Measurements from ENCODE around the gene FEM1C.

The FEM1C gene

GRCh38 chr5:115541611-115542010 is 3.0 kb downstream of the FEM1C start:
- peak; percentile 21 for TF ChIP-seq CTCF (conservative IDR thresholded peaks at IDR 0.05; ENCODE audit: low read depth, low read length)
- H3K4me3 ChIP-seq (ENCODE audit: low read depth, low read length), result peak overlapping the region; percentile 85
- DNase-seq (ENCODE audit: low read depth), result peak; percentile 41

- H3K4me3 ChIP-seq (ENCODE audit: low read depth, low read length), result no peak overlapping the region
- no peak for TF ChIP-seq CTCF (conservative IDR thresholded peaks at IDR 0.05; ENCODE audit: low read depth, low read length)
- DNase-seq (ENCODE audit: low read depth), result no peak
These were observed 9.0 kb downstream of the FEM1C start for GRCh38 chr5:115535479-115536035.

GRCh38 chr5:115532517-115532916 is 12.1 kb downstream of the FEM1C start:
- no peak for TF ChIP-seq CTCF (conservative IDR thresholded peaks at IDR 0.05; ENCODE audit: low read depth, low read length)
- H3K4me3 ChIP-seq (ENCODE audit: low read depth, low read length), result no peak overlapping the region
- peak; percentile 41 for DNase-seq (ENCODE audit: low read depth)

- DNase-seq (ENCODE audit: low read depth), result no peak
- H3K4me3 ChIP-seq (ENCODE audit: low read depth, low read length), result no peak overlapping the region
- TF ChIP-seq CTCF (conservative IDR thresholded peaks at IDR 0.05; ENCODE audit: low read depth, low read length), result no peak
These were observed 12.7 kb downstream of the FEM1C start for GRCh38 chr5:115531787-115532367.

GRCh38 chr5:115531380-115531779 is 13.2 kb downstream of the FEM1C start:
- DNase-seq (ENCODE audit: low read depth), result no peak
- TF ChIP-seq CTCF (conservative IDR thresholded peaks at IDR 0.05; ENCODE audit: low read depth, low read length), result no peak
- H3K4me3 ChIP-seq (ENCODE audit: low read depth, low read length), result no peak overlapping the region

- H3K4me3 ChIP-seq (ENCODE audit: low read depth, low read length), result no peak overlapping the region
- DNase-seq (ENCODE audit: low read depth), result no peak
- no peak for TF ChIP-seq CTCF (conservative IDR thresholded peaks at IDR 0.05; ENCODE audit: low read depth, low read length)
These were observed 14.1 kb downstream of the FEM1C start for GRCh38 chr5:115530426-115530825.

GRCh38 chr5:115526604-115527003 is 18.0 kb downstream of the FEM1C start:
- no peak for DNase-seq (ENCODE audit: low read depth)
- no peak for TF ChIP-seq CTCF (conservative IDR thresholded peaks at IDR 0.05; ENCODE audit: low read depth, low read length)
- H3K4me3 ChIP-seq (ENCODE audit: low read depth, low read length), result no peak overlapping the region
